ENCODE measurements around the gene ASB14.

- TF ChIP-seq CTCF (conservative IDR thresholded peaks at IDR 0.05) (no peak), EZH2 (IDR thresholded peaks at IDR 0.05; ENCODE audit: low read depth) (no peak)
Observed at GRCh38 chr3:57256844-57257243, 35.6 kb downstream of the ASB14 start.
